Measurements from ENCODE around the gene NPBWR2.

GRCh38 chr20:64058536-64058935 is 48.8 kb downstream of the NPBWR2 start:
- TF ChIP-seq CTCF (IDR thresholded peaks at IDR 0.05; ENCODE audit: low read depth, low read length) (no peak), MAX (IDR thresholded peaks at IDR 0.05; ENCODE audit: low read depth, low read length) (no peak), POLR2A (IDR thresholded peaks at IDR 0.05; ENCODE audit: extremely low read depth, insufficient read length) (no peak)
